IMR-90 (cell line): ENCODE measurements around the gene AFAP1L2. TPM values are rescaled to one million over a fixed set of nuclear protein-coding genes. Genes with fewer than 3 reads are reported as not detected.

Experiments used
- ATAC-seq: fragments of 200-7000 bp; cut with Tn5 transposase; 2 replicates; pipeline ENCODE4 v1.9.1; 2020; ENCODE audit warnings: low read depth, mild to moderate bottlenecking, moderate library complexity
- BruUV-seq: library from RNA; stranded (reverse); fragments of 400-500 nt; replicated peaks from 2 replicates; lab custom pipeline; 2021; lab: Mats Ljungman, UMichigan
- CTCF ChIA-PET: fragments of 300-600 bp; formaldehyde crosslinking; extraction: SDS; loops from one replicate; lab custom pipeline; 2021; ENCODE audit warnings: antibody characterized with exemption; lab: Yijun Ruan, JAX
- POLR2A ChIA-PET: fragments of 300-600 bp; sonication (Branson Sonifier 250); formaldehyde crosslinking; loops from one replicate; lab custom pipeline; 2022; ENCODE audit warnings: antibody characterized with exemption; ENCODE audit not compliant: unreplicated experiment; lab: Charles Lee
- DNase-seq: peaks from one replicate; pipeline ENCODE4 v3.0.0; 2013
- H2AFZ ChIP-seq: replicated peaks from 2 replicates; pipeline ENCODE3; 2013; ENCODE audit warnings: low read length, mild to moderate bottlenecking; ENCODE audit not compliant: poor library complexity
- H2AK5ac ChIP-seq: 2 replicates; pipeline ENCODE4 v1.6.1; 2013; ENCODE audit warnings: low read depth, low read length, inconsistent platforms
- H2AK9ac ChIP-seq: replicated peaks from 2 replicates; pipeline ENCODE3; 2013; ENCODE audit warnings: mild to moderate bottlenecking, low read depth, low read length, moderate library complexity; ENCODE audit not compliant: poor library complexity
- H2BK120ac ChIP-seq: 2 replicates; pipeline ENCODE4 v1.6.1; 2013; ENCODE audit warnings: low read depth, low read length, inconsistent platforms
- H2BK15ac ChIP-seq: 3 replicates; pipeline ENCODE4 v1.6.1; 2013; ENCODE audit warnings: low read depth, low read length, inconsistent platforms
- H2BK20ac ChIP-seq: 2 replicates; pipeline ENCODE4 v1.6.1; 2013; ENCODE audit warnings: low read depth, mild to moderate bottlenecking, inconsistent platforms, low read length, moderate library complexity
- H2BK5ac ChIP-seq: 2 replicates; pipeline ENCODE4 v1.6.1; 2013; ENCODE audit warnings: mild to moderate bottlenecking, low read depth, low read length, inconsistent platforms; ENCODE audit not compliant: poor library complexity, severe bottlenecking
- H3K14ac ChIP-seq: replicated peaks from 2 replicates; pipeline ENCODE4 v1.6.1; 2013; ENCODE audit warnings: low read depth, low read length, inconsistent platforms
- H3K18ac ChIP-seq: 2 replicates; pipeline ENCODE4 v1.6.1; 2013; ENCODE audit warnings: low read depth, low read length, control low read depth
- H3K23ac ChIP-seq: 2 replicates; pipeline ENCODE4 v1.6.1; 2013; ENCODE audit warnings: low read depth, low read length, inconsistent platforms
- H3K27ac ChIP-seq: 2 replicates; pipeline ENCODE4 v1.5.1; 2013; ENCODE audit warnings: mild to moderate bottlenecking, control low read depth, low read length; ENCODE audit not compliant: insufficient read depth
- H3K27me3 ChIP-seq: 2 replicates; pipeline ENCODE4 v1.6.1; 2013; ENCODE audit warnings: low read length; ENCODE audit not compliant: control insufficient read depth, insufficient read depth
- H3K36me3 ChIP-seq: 2 replicates; pipeline ENCODE4 v1.6.1; 2013; ENCODE audit warnings: low read length, mixed read lengths; ENCODE audit not compliant: control insufficient read depth, insufficient read depth
- H3K4ac ChIP-seq: 2 replicates; pipeline ENCODE4 v1.6.1; 2013; ENCODE audit warnings: low read depth, low read length, inconsistent platforms
- H3K4me1 ChIP-seq: 2 replicates; pipeline ENCODE4 v1.6.1; 2013; ENCODE audit warnings: low read length, mixed read lengths; ENCODE audit not compliant: control insufficient read depth, insufficient read depth
- H3K4me2 ChIP-seq: 2 replicates; pipeline ENCODE4 v1.6.1; 2013; ENCODE audit warnings: low read depth, mild to moderate bottlenecking, control low read depth, low read length, moderate library complexity
- H3K4me3 ChIP-seq: 2 replicates; pipeline ENCODE4 v1.5.1; 2013; ENCODE audit warnings: low read depth, mild to moderate bottlenecking, control low read depth, low read length, moderate library complexity; ENCODE audit not compliant: insufficient read depth
- H3K56ac ChIP-seq: 2 replicates; pipeline ENCODE4 v1.6.1; 2013; ENCODE audit warnings: low read length, inconsistent platforms; ENCODE audit not compliant: insufficient read depth; ENCODE audit errors: extremely low read depth
- H3K79me1 ChIP-seq, 2 experiments: 2 replicates each; pipeline ENCODE4 v1.6.1; 2013; ENCODE audit warnings: low read length in 2 of 2, inconsistent platforms in 1 of 2, low read depth in 1 of 2
- H3K9ac ChIP-seq: 2 replicates; pipeline ENCODE4 v1.6.1; 2013; ENCODE audit warnings: low read depth, low read length, control low read depth
- H3K9me1 ChIP-seq: 2 replicates; pipeline ENCODE4 v1.6.1; 2013; ENCODE audit warnings: low read length, inconsistent platforms; ENCODE audit not compliant: insufficient read depth
- H3K9me3 ChIP-seq: 2 replicates; pipeline ENCODE4 v1.6.1; 2013; ENCODE audit warnings: low read length; ENCODE audit not compliant: control insufficient read depth, insufficient read depth
- H4K20me1 ChIP-seq: 2 replicates; pipeline ENCODE4 v1.6.1; 2013; ENCODE audit warnings: low read length, inconsistent platforms; ENCODE audit not compliant: insufficient read depth
- H4K5ac ChIP-seq: 2 replicates; pipeline ENCODE4 v1.6.1; 2013; ENCODE audit warnings: mild to moderate bottlenecking, low read depth, low read length, control low read depth
- H4K8ac ChIP-seq, 2 experiments: 2 replicates each; pipeline ENCODE4 v1.6.1; 2013; ENCODE audit warnings: low read depth in 2 of 2, low read length in 2 of 2, control low read depth in 1 of 2, inconsistent platforms in 1 of 2
- H4K91ac ChIP-seq: 2 replicates; pipeline ENCODE4 v1.6.1; 2013; ENCODE audit warnings: low read depth, low read length, inconsistent platforms; ENCODE audit not compliant: insufficient read depth
- CEBPB ChIP-seq: IDR thresholded peaks from 2 replicates; pipeline ENCODE4 v1.6.1; 2012; ENCODE audit warnings: low read depth, low read length, improper control_type of control experiment
- WGBS, 2 experiments: methylation state at CpG; one replicate each; pipeline versions ENCODE4 v1.1.5 to v1.1.7; 2013; ENCODE audit warnings: missing lambda C conversion rate in 2 of 2; ENCODE audit not compliant: insufficient read length in 1 of 2; ENCODE audit errors: extremely low coverage in 2 of 2; 5-methylcytosine and 5-hydroxymethylcytosine counted together
- dilution Hi-C: fragments of 300-500 bp; cut with HindIII; formaldehyde crosslinking; loops from one replicate; pipeline ENCODE4 v1.14.3; 2018; ENCODE audit warnings: low sequenced_read_pairs; ENCODE audit not compliant: unreplicated experiment
- in situ Hi-C: fragments of 300-500 bp; cut with MboI; formaldehyde crosslinking; loops from 3 replicates; pipeline ENCODE4 v1.14.3; 2019; ENCODE audit warnings: low sequenced_read_pairs, inconsistent platforms, mixed read lengths
- intact Hi-C: fragments of 100-400 bp; cut with micrococcal nuclease; formaldehyde crosslinking; loops from 2 replicates; pipeline ENCODE4 v1.10.0; 2022
- polyA plus RNA-seq, 3 experiments: library from polyadenylated mRNA; depleted of rRNA; stranded (reverse); fragments of >200 nt; gene quantifications; 2 replicates each; pipeline ENCODE4 v1.2.3, GENCODE V29; 2012; ENCODE audit warnings: low replicate concordance in 1 of 3
- total RNA-seq: library from RNA; depleted of rRNA; stranded (reverse); fragments of >200 nt; gene quantifications from 2 replicates; pipeline ENCODE4 v1.2.3, GENCODE V29; 2012

AFAP1L2 gene
- total and polyA plus RNA-seq, 2 of the 4 experiments (the other 2 are of a cell fraction), result under 0.01 to 0.10 TPM

DNA sequence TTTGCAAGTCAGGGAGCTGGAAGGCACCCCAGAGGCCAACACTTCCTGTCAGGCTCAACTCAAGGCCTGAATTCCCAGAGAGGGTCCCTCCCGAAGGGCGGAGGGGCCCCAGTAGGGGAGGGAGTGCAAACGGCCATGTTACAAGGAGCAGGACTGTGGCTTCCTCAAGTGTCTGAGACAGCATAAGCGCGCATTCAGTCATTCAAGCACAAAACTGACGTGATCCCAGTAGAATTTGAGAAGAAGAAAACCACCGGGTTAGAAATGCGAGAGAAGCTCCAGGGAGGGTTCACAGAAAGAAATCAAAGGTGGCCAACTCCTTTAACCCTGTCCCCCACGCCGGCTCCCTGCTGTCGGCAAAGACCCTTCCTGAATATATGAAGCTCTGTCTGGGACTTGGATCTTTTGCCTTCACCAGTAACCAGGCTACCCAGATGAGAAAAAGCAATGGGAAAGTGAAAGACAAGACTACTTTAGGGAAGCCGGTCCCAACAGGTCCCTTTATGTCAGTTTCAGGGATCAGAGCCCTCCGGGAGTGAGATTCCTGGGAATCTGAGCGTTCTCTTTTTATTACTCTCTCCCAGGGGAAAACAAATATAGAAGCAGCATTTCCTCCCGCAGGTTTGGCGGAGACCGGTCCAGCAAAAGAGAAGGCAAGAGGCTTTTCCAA is 1.3 kb downstream of the AFAP1L2 start:
- DNase-seq (no peak), ATAC-seq (no peak)
- H3K27ac ChIP-seq, result no peak overlapping the region
- H3K9me1 ChIP-seq, result no peaks in the 10 kb centered on the region
- H2BK5ac ChIP-seq, result no peak overlapping the region
- no TSS peak for BruUV-seq
- ChIA-PET POLR2A (no interaction called here), CTCF (no interaction called here)
- H2AK9ac ChIP-seq, result no peak overlapping the region
- H3K9ac ChIP-seq, result no peak overlapping the region
- H2BK20ac ChIP-seq, result no peak overlapping the region
- H3K36me3 ChIP-seq, result no peaks in the 10 kb centered on the region
- H3K4me2 ChIP-seq, result no peak overlapping the region; the same call in 1 of the 2 replicates
- no peak overlapping the region for H4K91ac ChIP-seq
- dilution Hi-C loops, result no loop called here
- H3K9me3 ChIP-seq, result no peaks in the 10 kb centered on the region
- H4K20me1 ChIP-seq, result no peaks in the 10 kb centered on the region
- no peak for TF ChIP-seq CEBPB
- no peak overlapping the region for H3K18ac ChIP-seq
- H4K8ac ChIP-seq, result no peak overlapping the region
- H4K5ac ChIP-seq, result no peak overlapping the region
- no peak overlapping the region for H3K23ac ChIP-seq
- H2BK15ac ChIP-seq, result no peak overlapping the region
- in situ Hi-C loops, result no loop called here
- H2AFZ ChIP-seq, result no peak overlapping the region
- H3K27me3 ChIP-seq, result peaks cover 50% of the 10 kb centered on the region
- no peak overlapping the region for H3K56ac ChIP-seq
- intact Hi-C loops, result no loop called here
- WGBS, 2 experiments, result no CpG with 5 or more reads among the region's 17 CpGs
- no peak overlapping the region for H3K14ac ChIP-seq
- no peak overlapping the region for H3K4ac ChIP-seq
- no peak overlapping the region for H2BK120ac ChIP-seq
- H3K4me3 ChIP-seq, result no peak overlapping the region
- H3K4me1 ChIP-seq, result no peaks in the 10 kb centered on the region
- no peak overlapping the region for H2AK5ac ChIP-seq
- no peaks in the 10 kb centered on the region for H3K79me1 ChIP-seq
